SK-N-SH treated with all-trans-retinoic acid at 6 μM for 48 hours (cell line): ENCODE data around the gene GLP2R.

Source experiments
- ATAC-seq: fragments of 200-7000 bp; cut with Tn5 transposase; 3 replicates; pipeline ENCODE4 v1.9.1; 2020; ENCODE audit warnings: mild to moderate bottlenecking, moderate library complexity
- ARNTL ChIP-seq: fragments of 450-650 bp; formaldehyde crosslinking; IDR thresholded peaks from 2 replicates; pipeline ENCODE4 v1.5.0; 2020; ENCODE audit warnings: low read depth, mild to moderate bottlenecking, moderate library complexity, borderline replicate concordance
- BACH2 ChIP-seq: fragments of 250-450 bp; sonication (Bioruptor Pico); IDR thresholded peaks from 2 replicates; pipeline ENCODE4 v1.9.0; 2021; ENCODE audit warnings: mild to moderate bottlenecking, borderline replicate concordance
- CSDC2 ChIP-seq: fragments of 250-450 bp; sonication (Bioruptor Pico); IDR thresholded peaks from 2 replicates; pipeline ENCODE4 v1.5.0; 2020; ENCODE audit warnings: mild to moderate bottlenecking, moderate library complexity
- ESRRG ChIP-seq: fragments of 250-450 bp; sonication (Bioruptor Pico); IDR thresholded peaks from 2 replicates; pipeline ENCODE4 v1.6.1; 2021; ENCODE audit warnings: mild to moderate bottlenecking
- GLIS3 ChIP-seq: fragments of 250-450 bp; sonication (Bioruptor Pico); IDR thresholded peaks from 2 replicates; pipeline ENCODE4 v1.5.0; 2020; ENCODE audit warnings: mild to moderate bottlenecking, moderate library complexity
- ISL1 ChIP-seq: fragments of 250-450 bp; sonication (Bioruptor Pico); IDR thresholded peaks from 2 replicates; pipeline ENCODE4 v2.1.2; 2022; ENCODE audit warnings: mild to moderate bottlenecking, moderate library complexity
- OSR1 ChIP-seq: fragments of 250-450 bp; sonication (Bioruptor Pico); IDR thresholded peaks from 2 replicates; pipeline ENCODE4 v1.8.0; 2022; ENCODE audit warnings: moderate library complexity, mild to moderate bottlenecking, inconsistent platforms
- PPARA ChIP-seq: fragments of 250-450 bp; sonication (Bioruptor Pico); IDR thresholded peaks from 2 replicates; pipeline ENCODE4 v1.5.0; 2020; ENCODE audit warnings: mild to moderate bottlenecking, borderline replicate concordance
- SNAI2 ChIP-seq: fragments of 250-450 bp; sonication (Bioruptor Pico); IDR thresholded peaks from 2 replicates; pipeline ENCODE4 v1.5.0; 2020; ENCODE audit warnings: mild to moderate bottlenecking, moderate library complexity
- TCF4 ChIP-seq: fragments of 250-450 bp; sonication (Bioruptor Pico); IDR thresholded peaks from 2 replicates; pipeline ENCODE4 v1.8.0; 2021; ENCODE audit warnings: mild to moderate bottlenecking, moderate library complexity, borderline replicate concordance
- TOX ChIP-seq: fragments of 250-450 bp; sonication (Bioruptor Pico); IDR thresholded peaks from 2 replicates; pipeline ENCODE4 v1.8.0; 2021; ENCODE audit warnings: mild to moderate bottlenecking, moderate library complexity, borderline replicate concordance
- ZC3H10 ChIP-seq: fragments of 250-450 bp; sonication (Bioruptor Pico); IDR thresholded peaks from 2 replicates; pipeline ENCODE4 v1.5.1; 2021; ENCODE audit warnings: mild to moderate bottlenecking, moderate library complexity
- ZFP3 ChIP-seq: fragments of 250-450 bp; sonication (Bioruptor Pico); IDR thresholded peaks from 2 replicates; pipeline ENCODE4 v1.5.0; 2020; ENCODE audit warnings: mild to moderate bottlenecking, moderate library complexity
- ZFP30 ChIP-seq: fragments of 450-650 bp; formaldehyde crosslinking; IDR thresholded peaks from 2 replicates; pipeline ENCODE4 v1.5.0; 2022; ENCODE audit warnings: mild to moderate bottlenecking, moderate library complexity
- ZNF565 ChIP-seq: fragments of 450-650 bp; formaldehyde crosslinking; conservative IDR thresholded peaks from 2 replicates; pipeline ENCODE4 v1.5.0; 2020; ENCODE audit warnings: low read depth, mild to moderate bottlenecking, moderate library complexity
- ZNF70 ChIP-seq: fragments of 450-650 bp; formaldehyde crosslinking; IDR thresholded peaks from 2 replicates; pipeline ENCODE4 v1.5.0; 2020; ENCODE audit warnings: mild to moderate bottlenecking, moderate library complexity
- ZNF8 ChIP-seq: fragments of 450-650 bp; formaldehyde crosslinking; IDR thresholded peaks from 2 replicates; pipeline ENCODE4 v1.5.0; 2020; ENCODE audit warnings: mild to moderate bottlenecking, moderate library complexity
- TF ChIP-seq, protein P1 (sequence below): fragments of 250-450 bp; sonication (Bioruptor Pico); IDR thresholded peaks from 2 replicates; pipeline ENCODE4 v1.8.0; 2021; ENCODE audit warnings: low read depth, mild to moderate bottlenecking, moderate library complexity, borderline replicate concordance
- TF ChIP-seq, protein P2 (sequence below): fragments of 250-450 bp; sonication (Bioruptor Pico); IDR thresholded peaks from 2 replicates; pipeline ENCODE4 v1.5.0; 2020; ENCODE audit warnings: mild to moderate bottlenecking, moderate library complexity
- TF ChIP-seq, protein P3 (sequence below): fragments of 250-450 bp; sonication (Bioruptor Pico); IDR thresholded peaks from 2 replicates; pipeline ENCODE4 v1.8.0; 2020; ENCODE audit warnings: mild to moderate bottlenecking, moderate library complexity, borderline replicate concordance
- TF ChIP-seq, protein P4 (sequence below): fragments of 250-450 bp; sonication (Bioruptor Pico); IDR thresholded peaks from 2 replicates; pipeline ENCODE4 v1.5.1; 2020; ENCODE audit warnings: low read depth, mild to moderate bottlenecking, moderate library complexity

Gene GLP2R

DNA sequence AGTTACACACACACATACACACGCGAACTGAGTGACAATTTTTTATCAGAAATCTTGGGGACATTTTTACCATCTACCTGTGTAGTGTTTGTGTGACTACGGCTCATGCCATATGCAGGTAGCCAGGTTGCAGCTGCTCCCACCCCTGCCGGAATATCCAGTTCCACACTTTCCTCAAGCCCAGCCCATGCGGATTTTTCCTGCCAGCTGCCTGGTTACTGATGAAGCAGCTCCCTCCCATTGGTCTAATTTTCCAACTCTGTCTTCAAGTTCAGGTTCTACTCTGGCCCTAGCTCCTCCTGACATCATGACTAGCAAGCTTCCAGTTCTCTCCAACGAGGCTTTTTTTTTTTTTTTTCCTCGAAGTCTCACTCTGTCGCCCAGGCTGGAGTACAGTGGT lies 8.6 kb upstream of the GLP2R start:
- no peak for TF ChIP-seq CSDC2 (CRISPR knock-in tag)
- no peak for TF ChIP-seq ZFP30
- TF ChIP-seq ZFP3: no peak
- no peak for TF ChIP-seq ESRRG (CRISPR knock-in tag)
- TF ChIP-seq TCF4 (CRISPR knock-in tag): no peak
- TF ChIP-seq ZNF8 (CRISPR knock-in tag): no peak
- TF ChIP-seq OSR1: no peak
- TF ChIP-seq PPARA: no peak
- TF ChIP-seq, protein P1, sequence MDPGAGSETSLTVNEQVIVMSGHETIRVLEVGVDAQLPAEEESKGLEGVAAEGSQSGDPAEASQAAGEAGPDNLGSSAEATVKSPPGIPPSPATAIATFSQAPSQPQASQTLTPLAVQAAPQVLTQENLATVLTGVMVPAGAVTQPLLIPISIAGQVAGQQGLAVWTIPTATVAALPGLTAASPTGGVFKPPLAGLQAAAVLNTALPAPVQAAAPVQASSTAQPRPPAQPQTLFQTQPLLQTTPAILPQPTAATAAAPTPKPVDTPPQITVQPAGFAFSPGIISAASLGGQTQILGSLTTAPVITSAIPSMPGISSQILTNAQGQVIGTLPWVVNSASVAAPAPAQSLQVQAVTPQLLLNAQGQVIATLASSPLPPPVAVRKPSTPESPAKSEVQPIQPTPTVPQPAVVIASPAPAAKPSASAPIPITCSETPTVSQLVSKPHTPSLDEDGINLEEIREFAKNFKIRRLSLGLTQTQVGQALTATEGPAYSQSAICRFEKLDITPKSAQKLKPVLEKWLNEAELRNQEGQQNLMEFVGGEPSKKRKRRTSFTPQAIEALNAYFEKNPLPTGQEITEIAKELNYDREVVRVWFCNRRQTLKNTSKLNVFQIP (CRISPR knock-in tag): no peak
- no peak for TF ChIP-seq ISL1 (CRISPR knock-in tag)
- TF ChIP-seq, protein P2, sequence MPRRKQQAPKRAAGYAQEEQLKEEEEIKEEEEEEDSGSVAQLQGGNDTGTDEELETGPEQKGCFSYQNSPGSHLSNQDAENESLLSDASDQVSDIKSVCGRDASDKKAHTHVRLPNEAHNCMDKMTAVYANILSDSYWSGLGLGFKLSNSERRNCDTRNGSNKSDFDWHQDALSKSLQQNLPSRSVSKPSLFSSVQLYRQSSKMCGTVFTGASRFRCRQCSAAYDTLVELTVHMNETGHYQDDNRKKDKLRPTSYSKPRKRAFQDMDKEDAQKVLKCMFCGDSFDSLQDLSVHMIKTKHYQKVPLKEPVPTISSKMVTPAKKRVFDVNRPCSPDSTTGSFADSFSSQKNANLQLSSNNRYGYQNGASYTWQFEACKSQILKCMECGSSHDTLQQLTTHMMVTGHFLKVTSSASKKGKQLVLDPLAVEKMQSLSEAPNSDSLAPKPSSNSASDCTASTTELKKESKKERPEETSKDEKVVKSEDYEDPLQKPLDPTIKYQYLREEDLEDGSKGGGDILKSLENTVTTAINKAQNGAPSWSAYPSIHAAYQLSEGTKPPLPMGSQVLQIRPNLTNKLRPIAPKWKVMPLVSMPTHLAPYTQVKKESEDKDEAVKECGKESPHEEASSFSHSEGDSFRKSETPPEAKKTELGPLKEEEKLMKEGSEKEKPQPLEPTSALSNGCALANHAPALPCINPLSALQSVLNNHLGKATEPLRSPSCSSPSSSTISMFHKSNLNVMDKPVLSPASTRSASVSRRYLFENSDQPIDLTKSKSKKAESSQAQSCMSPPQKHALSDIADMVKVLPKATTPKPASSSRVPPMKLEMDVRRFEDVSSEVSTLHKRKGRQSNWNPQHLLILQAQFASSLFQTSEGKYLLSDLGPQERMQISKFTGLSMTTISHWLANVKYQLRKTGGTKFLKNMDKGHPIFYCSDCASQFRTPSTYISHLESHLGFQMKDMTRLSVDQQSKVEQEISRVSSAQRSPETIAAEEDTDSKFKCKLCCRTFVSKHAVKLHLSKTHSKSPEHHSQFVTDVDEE (CRISPR knock-in tag): no peak
- no peak for TF ChIP-seq TOX (CRISPR knock-in tag)
- TF ChIP-seq ZNF565: no peak
- no peak for TF ChIP-seq BACH2 (CRISPR knock-in tag)
- TF ChIP-seq, protein P3, sequence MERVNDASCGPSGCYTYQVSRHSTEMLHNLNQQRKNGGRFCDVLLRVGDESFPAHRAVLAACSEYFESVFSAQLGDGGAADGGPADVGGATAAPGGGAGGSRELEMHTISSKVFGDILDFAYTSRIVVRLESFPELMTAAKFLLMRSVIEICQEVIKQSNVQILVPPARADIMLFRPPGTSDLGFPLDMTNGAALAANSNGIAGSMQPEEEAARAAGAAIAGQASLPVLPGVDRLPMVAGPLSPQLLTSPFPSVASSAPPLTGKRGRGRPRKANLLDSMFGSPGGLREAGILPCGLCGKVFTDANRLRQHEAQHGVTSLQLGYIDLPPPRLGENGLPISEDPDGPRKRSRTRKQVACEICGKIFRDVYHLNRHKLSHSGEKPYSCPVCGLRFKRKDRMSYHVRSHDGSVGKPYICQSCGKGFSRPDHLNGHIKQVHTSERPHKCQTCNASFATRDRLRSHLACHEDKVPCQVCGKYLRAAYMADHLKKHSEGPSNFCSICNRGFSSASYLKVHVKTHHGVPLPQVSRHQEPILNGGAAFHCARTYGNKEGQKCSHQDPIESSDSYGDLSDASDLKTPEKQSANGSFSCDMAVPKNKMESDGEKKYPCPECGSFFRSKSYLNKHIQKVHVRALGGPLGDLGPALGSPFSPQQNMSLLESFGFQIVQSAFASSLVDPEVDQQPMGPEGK: no peak
- no peak for TF ChIP-seq SNAI2 (CRISPR knock-in tag)
- TF ChIP-seq ZC3H10 (CRISPR knock-in tag): no peak
- no peak for TF ChIP-seq GLIS3 (CRISPR knock-in tag)
- TF ChIP-seq, protein P4, sequence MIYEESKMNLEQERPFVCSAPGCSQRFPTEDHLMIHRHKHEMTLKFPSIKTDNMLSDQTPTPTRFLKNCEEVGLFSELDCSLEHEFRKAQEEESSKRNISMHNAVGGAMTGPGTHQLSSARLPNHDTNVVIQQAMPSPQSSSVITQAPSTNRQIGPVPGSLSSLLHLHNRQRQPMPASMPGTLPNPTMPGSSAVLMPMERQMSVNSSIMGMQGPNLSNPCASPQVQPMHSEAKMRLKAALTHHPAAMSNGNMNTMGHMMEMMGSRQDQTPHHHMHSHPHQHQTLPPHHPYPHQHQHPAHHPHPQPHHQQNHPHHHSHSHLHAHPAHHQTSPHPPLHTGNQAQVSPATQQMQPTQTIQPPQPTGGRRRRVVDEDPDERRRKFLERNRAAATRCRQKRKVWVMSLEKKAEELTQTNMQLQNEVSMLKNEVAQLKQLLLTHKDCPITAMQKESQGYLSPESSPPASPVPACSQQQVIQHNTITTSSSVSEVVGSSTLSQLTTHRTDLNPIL (CRISPR knock-in tag): no peak
- peak; percentile 83 for ATAC-seq

DNA sequence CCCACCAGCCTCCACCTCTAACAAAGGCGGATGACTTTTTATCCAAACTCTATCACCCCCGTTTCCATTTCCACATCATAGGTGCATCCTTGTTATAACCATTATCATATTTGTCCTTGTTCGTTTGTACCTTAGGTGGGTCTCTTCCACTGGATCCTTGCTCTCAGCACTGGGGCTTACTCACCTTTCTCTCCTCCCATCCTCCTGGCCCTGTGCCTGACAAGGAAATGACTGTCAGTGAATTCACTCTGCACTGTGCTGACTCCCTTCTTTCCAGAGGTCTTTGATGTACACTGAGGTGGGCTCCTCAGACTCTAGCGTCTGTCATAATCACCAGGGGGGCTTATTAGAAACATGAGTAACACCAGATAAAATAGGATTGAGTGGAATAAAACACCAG lies 7.0 kb upstream of the GLP2R start:
- TF ChIP-seq PPARA (no peak), ZNF8 (CRISPR knock-in tag) (no peak), TOX (CRISPR knock-in tag) (no peak), TCF4 (CRISPR knock-in tag) (no peak), CSDC2 (CRISPR knock-in tag) (no peak), ESRRG (CRISPR knock-in tag) (no peak), ARNTL (CRISPR knock-in tag) (no peak), ISL1 (CRISPR knock-in tag) (no peak), SNAI2 (CRISPR knock-in tag) (no peak), ZNF565 (no peak), ZNF70 (CRISPR knock-in tag) (no peak)
- TF ChIP-seq, protein P4 (CRISPR knock-in tag): no peak
- TF ChIP-seq, protein P2 (CRISPR knock-in tag): no peak
- ATAC-seq: no peak
